Body of pancreas (tissue), 4 donors: ENCODE data around the gene OIT3. TPM values are rescaled to one million over a fixed set of nuclear protein-coding genes. Genes with fewer than 3 reads are reported as not detected.

Experiments used
- ATAC-seq: fragments of 150-250 bp; one replicate; pipeline ENCODE4 v1.9.1; 2016
- DNase-seq, 4 donors: peaks; one replicate each; pipeline ENCODE4 v3.0.0-alpha.2; 2019
- H3K27ac ChIP-seq, 4 donors: fragments of 200-600 bp; sonication (generic); 1 replicate in 3 of 4; 2 replicates in 1 of 4; pipeline versions ENCODE4 v1.5.1 to v1.6.1; 2016 to 2019; ENCODE audit warnings: mild to moderate bottlenecking in 1 of 4, mixed read lengths in 1 of 4, moderate library complexity in 1 of 4
- H3K27me3 ChIP-seq, 2 donors: fragments of 200-600 bp; sonication (generic); one replicate each; pipeline ENCODE4 v1.6.0; 2016; ENCODE audit warnings: mild to moderate bottlenecking in 1 of 2
- H3K36me3 ChIP-seq, 2 donors: fragments of 200-600 bp; sonication (generic); replicated peaks in 1 of 2; 2 replicates each; pipeline ENCODE4 v1.5.1; 2016; ENCODE audit warnings: low read depth in 2 of 2; ENCODE audit not compliant: insufficient read depth in 1 of 2
- H3K4me1 ChIP-seq: fragments of 200-600 bp; sonication (generic); one replicate; pipeline ENCODE4 v1.6.0; 2016
- H3K4me3 ChIP-seq, 2 donors: fragments of 200-600 bp; sonication (generic); 1 replicate in 1 of 2; 2 replicates in 1 of 2; pipeline ENCODE4 v1.5.1; 2016 to 2019
- H3K9me3 ChIP-seq, 3 donors: fragments of 200-600 bp; sonication (generic); 1 replicate in 2 of 3; 2 replicates in 1 of 3; pipeline ENCODE4 v1.5.1; 2016
- CTCF ChIP-seq, 7 experiments: fragments of 450-650 bp in 4 of 7; fragments of 200-600 bp in 3 of 7; sonication (generic) in 3 of 7; IDR thresholded peaks; one replicate each; pipeline ENCODE4 v1.5.1; 2016 to 2019; ENCODE audit warnings: antibody characterized with exemption in 7 of 7
- POLR2A ChIP-seq, 3 donors: fragments of 450-650 bp; IDR thresholded peaks; one replicate each; pipeline ENCODE4 v1.6.1; 2016; ENCODE audit warnings: antibody characterized with exemption in 3 of 3, mild to moderate bottlenecking in 2 of 3
- whole genome bisulfite sequencing, 2 donors: methylation state at CpG; one replicate each; pipeline ENCODE4 v1.1.5; 2017; 5-methylcytosine and 5-hydroxymethylcytosine counted together
- intact Hi-C: fragments of 100-400 bp; cut with DNase I; formaldehyde crosslinking; loops from one replicate; pipeline ENCODE4 v1.15.1; 2023
- total RNA-seq, 2 donors: library from RNA; depleted of rRNA; stranded (reverse); fragments of >200 nt; gene quantifications; one replicate each; pipeline ENCODE4 v1.1.0, GENCODE V29; 2016

OIT3 gene
- total RNA-seq, 2 donors from 2014 or later = not detected

GRCh38 chr10:72904806-72905205 is 11.3 kb downstream of the OIT3 start:
- intact Hi-C loops = no loop called here
- Histone ChIP-seq H3K4me3 (no peak overlapping the region), H3K27ac (no peak overlapping the region), H3K9me3 (no peaks in the 10 kb centered on the region), H3K36me3 (no peaks in the 10 kb centered on the region), H3K4me1 (no peaks in the 10 kb centered on the region), H3K27me3 (no peaks in the 10 kb centered on the region)
- no peak for DNase-seq
- 82 to 84% methylated on average over 3 of the region's 3 CpGs for WGBS, 2 donors
- TF ChIP-seq POLR2A (IDR thresholded peaks at IDR 0.05) = no peak
- no peak for TF ChIP-seq CTCF (IDR thresholded peaks at IDR 0.05)
- ATAC-seq = no peak

- DNase-seq = no peak
- no peak overlapping the region for H3K27ac ChIP-seq
- intact Hi-C loops = no loop called here
- no peaks in the 10 kb centered on the region for H3K9me3 ChIP-seq
- H3K36me3 ChIP-seq = no peaks in the 10 kb centered on the region
- ATAC-seq = no peak
- no peaks in the 10 kb centered on the region for H3K27me3 ChIP-seq
- no peaks in the 10 kb centered on the region for H3K4me1 ChIP-seq
- no peak overlapping the region for H3K4me3 ChIP-seq
- TF ChIP-seq POLR2A (IDR thresholded peaks at IDR 0.05) (no peak), CTCF (IDR thresholded peaks at IDR 0.05) (no peak)
- WGBS, 2 donors = 76 to 79% methylated on average over 6 of the region's 6 CpGs
These were observed 12.9 kb downstream of the OIT3 start for GRCh38 chr10:72906446-72906845.

- Histone ChIP-seq H3K27me3 (no peaks in the 10 kb centered on the region), H3K36me3 (no peaks in the 10 kb centered on the region), H3K4me1 (no peaks in the 10 kb centered on the region), H3K4me3 (no peak overlapping the region), H3K27ac (no peak overlapping the region), H3K9me3 (no peaks in the 10 kb centered on the region)
- DNase-seq = no peak
- TF ChIP-seq POLR2A (IDR thresholded peaks at IDR 0.05) (no peak), CTCF (IDR thresholded peaks at IDR 0.05) (no peak)
- ATAC-seq = no peak
- intact Hi-C loops = no loop called here
These were observed 17.2 kb downstream of the OIT3 start for GRCh38 chr10:72910705-72911104.

- no peaks in the 10 kb centered on the region for H3K27me3 ChIP-seq
- no peaks in the 10 kb centered on the region for H3K36me3 ChIP-seq
- no peak for TF ChIP-seq POLR2A (IDR thresholded peaks at IDR 0.05)
- TF ChIP-seq CTCF (IDR thresholded peaks at IDR 0.05) = no peak
- intact Hi-C loops = no loop called here
- no peak for ATAC-seq
- H3K4me3 ChIP-seq = no peak overlapping the region
- 92 to 95% methylated on average over 2 of the region's 2 CpGs for WGBS, 2 donors
- no peak for DNase-seq
- H3K4me1 ChIP-seq = no peaks in the 10 kb centered on the region
- no peaks in the 10 kb centered on the region for H3K9me3 ChIP-seq
- no peak overlapping the region for H3K27ac ChIP-seq
These were observed 18.2 kb downstream of the OIT3 start for GRCh38 chr10:72911758-72912157.

- Histone ChIP-seq H3K27me3 (no peaks in the 10 kb centered on the region), H3K4me3 (no peak overlapping the region), H3K4me1 (no peaks in the 10 kb centered on the region), H3K36me3 (no peaks in the 10 kb centered on the region), H3K9me3 (no peaks in the 10 kb centered on the region), H3K27ac (no peak overlapping the region)
- DNase-seq = no peak
- TF ChIP-seq CTCF (IDR thresholded peaks at IDR 0.05) (no peak), POLR2A (IDR thresholded peaks at IDR 0.05) (no peak)
- intact Hi-C loops = no loop called here
- whole genome bisulfite sequencing, 2 donors = 81 to 87% methylated on average over 4 of the region's 4 CpGs
- no peak for ATAC-seq
These were observed 19.2 kb downstream of the OIT3 start for GRCh38 chr10:72912736-72913135.
